Hematopoietic multipotent progenitor cell treated with erythropoietin and hydrocortisone succinate and interleukin-3 and kit ligand, for 15 days (in vitro differentiated cells): ENCODE data around the gene FCRLB.
"Not testable (repeated sequence)": the region's sequence is repeated elsewhere in the genome, so short reads cannot be mapped to it uniquely, and the experiment has no call there.

ENCODE experiments used
- DNase-seq: peaks from one replicate; pipeline ENCODE4 v3.0.0-alpha.2; 2015; ENCODE audit warnings: low spot score

The FCRLB gene

GRCh38 chr1:161740921-161741320 lies 19.6 kb downstream of the FCRLB start:
- DNase-seq, result no peak

- DNase-seq, result no peak
These were observed 21.9 kb downstream of the FCRLB start for GRCh38 chr1:161743231-161743630.

GRCh38 chr1:161747801-161748200 lies 26.5 kb downstream of the FCRLB start:
- no peak for DNase-seq

- DNase-seq, result peak; percentile 83
These were observed 28.4 kb downstream of the FCRLB start, which contains the start of gene DUSP12 for GRCh38 chr1:161749509-161750407. Gene DUSP12, plus strand, starts transcription at chr1:161749786. Its CDS starts 16 bp downstream, at chr1:161749802.

- DNase-seq, result peak; percentile 68
These were observed 42.3 kb downstream of the FCRLB start for GRCh38 chr1:161763522-161764098.

- DNase-seq, result peak; percentile 88
These were observed 45.0 kb downstream of the FCRLB start, which contains the start of gene ATF6 for GRCh38 chr1:161766102-161766981. Gene ATF6, plus strand, starts transcription at chr1:161766320. Its CDS starts 41 bp downstream, at chr1:161766361.

GRCh38 chr1:161768461-161768860 lies 47.1 kb downstream of the FCRLB start:
- DNase-seq, result no peak

GRCh38 chr1:161768986-161769672 lies 47.8 kb downstream of the FCRLB start:
- no peak for DNase-seq

GRCh38 chr1:161769673-161770045 lies 48.3 kb downstream of the FCRLB start:
- DNase-seq, result not testable (repeated sequence)

GRCh38 chr1:161770250-161770649 lies 48.9 kb downstream of the FCRLB start:
- no peak for DNase-seq

GRCh38 chr1:161771161-161771560 lies 49.8 kb downstream of the FCRLB start:
- DNase-seq, result no peak

- DNase-seq, result no peak
These were observed 50.6 kb downstream of the FCRLB start for GRCh38 chr1:161771973-161772372.

- DNase-seq, result no peak
These were observed 51.1 kb downstream of the FCRLB start for GRCh38 chr1:161772397-161772796.

GRCh38 chr1:161773791-161774190 lies 52.4 kb downstream of the FCRLB start:
- DNase-seq, result no peak

- DNase-seq, result no peak
These were observed 55.9 kb downstream of the FCRLB start for GRCh38 chr1:161777261-161777660.
